Osteoblast (primary cell): ENCODE data around the gene ZDHHC7. TPM values are rescaled to one million over a fixed set of nuclear protein-coding genes. Genes with fewer than 3 reads are reported as not detected.
A peak's percentile ranks its signal among the peaks of the same experiment; 100 is the strongest.

ENCODE experiments used
- DNase-seq: peaks from one replicate; pipeline ENCODE4 v3.0.0; 2011; ENCODE audit warnings: low spot score, mixed read lengths; ENCODE audit not compliant: insufficient read length; ENCODE audit errors: missing footprints
- H2AFZ ChIP-seq: 2 replicates; pipeline ENCODE4 v1.6.0; 2011; ENCODE audit warnings: mild to moderate bottlenecking, low read length
- H3K27ac ChIP-seq: 2 replicates; pipeline ENCODE4 v1.5.1; 2011; ENCODE audit warnings: mild to moderate bottlenecking, low read depth, low read length, moderate library complexity
- H3K27me3 ChIP-seq: 2 replicates; pipeline ENCODE4 v1.6.0; 2012; ENCODE audit warnings: mild to moderate bottlenecking, control low read depth, inconsistent platforms, low read length, moderate library complexity; ENCODE audit not compliant: insufficient read depth
- H3K36me3 ChIP-seq: 2 replicates; pipeline ENCODE4 v1.5.1; 2011; ENCODE audit warnings: mild to moderate bottlenecking, low read length, control low read depth, moderate library complexity; ENCODE audit not compliant: insufficient read depth
- H3K4me1 ChIP-seq: 2 replicates; pipeline ENCODE4 v1.5.1; 2011; ENCODE audit warnings: mild to moderate bottlenecking, low read length, control low read depth, moderate library complexity; ENCODE audit not compliant: insufficient read depth
- H3K4me2 ChIP-seq: 2 replicates; pipeline ENCODE4 v1.6.0; 2011; ENCODE audit warnings: mild to moderate bottlenecking, low read length; ENCODE audit not compliant: insufficient read depth
- H3K4me3 ChIP-seq: fragments of 200-600 bp; sonication (generic); 3 replicates; pipeline ENCODE4 v1.5.1; 2012; ENCODE audit warnings: mild to moderate bottlenecking, low read length, inconsistent platforms; ENCODE audit not compliant: insufficient read depth
- H3K79me2 ChIP-seq: 2 replicates; pipeline ENCODE4 v1.6.0; 2012; ENCODE audit warnings: mild to moderate bottlenecking, low read length, control low read depth, inconsistent platforms; ENCODE audit not compliant: insufficient read depth
- H3K9me3 ChIP-seq: 2 replicates; pipeline ENCODE4 v1.5.1; 2011; ENCODE audit warnings: low read depth, low read length, control low read depth
- H4K20me1 ChIP-seq: 2 replicates; pipeline ENCODE4 v1.6.0; 2012; ENCODE audit warnings: mild to moderate bottlenecking, low read length, control low read depth; ENCODE audit not compliant: insufficient read depth
- total RNA-seq: library from RNA; depleted of rRNA; stranded (reverse); fragments of >200 nt; gene quantifications from 2 replicates; pipeline ENCODE4 v1.2.3, GENCODE V29; 2012
- TF ChIP-seq, protein P1 (sequence below): IDR thresholded peaks from 2 replicates; pipeline ENCODE4 v1.5.1; 2011; ENCODE audit warnings: mild to moderate bottlenecking, low read depth, low read length, moderate library complexity; ENCODE audit errors: extremely low read depth

ZDHHC7 gene
- total RNA-seq, 1 donor: 134 TPM

- Histone ChIP-seq H2AFZ (no peak overlapping the region), H3K36me3 (peaks cover 12% of the 10 kb centered on the region), H3K9me3 (no peaks in the 10 kb centered on the region), H4K20me1 (peaks cover 3% of the 10 kb centered on the region), H3K27ac (peak overlapping the region; percentile 83), H3K4me1 (peaks cover 76% of the 10 kb centered on the region), H3K4me3 (peak overlapping the region; percentile 19), H3K4me2 (peak overlapping the region; percentile 75), H3K27me3 (no peaks in the 10 kb centered on the region), H3K79me2 (peaks cover 92% of the 10 kb centered on the region)
- DNase-seq: no peak
- TF ChIP-seq, protein P1, sequence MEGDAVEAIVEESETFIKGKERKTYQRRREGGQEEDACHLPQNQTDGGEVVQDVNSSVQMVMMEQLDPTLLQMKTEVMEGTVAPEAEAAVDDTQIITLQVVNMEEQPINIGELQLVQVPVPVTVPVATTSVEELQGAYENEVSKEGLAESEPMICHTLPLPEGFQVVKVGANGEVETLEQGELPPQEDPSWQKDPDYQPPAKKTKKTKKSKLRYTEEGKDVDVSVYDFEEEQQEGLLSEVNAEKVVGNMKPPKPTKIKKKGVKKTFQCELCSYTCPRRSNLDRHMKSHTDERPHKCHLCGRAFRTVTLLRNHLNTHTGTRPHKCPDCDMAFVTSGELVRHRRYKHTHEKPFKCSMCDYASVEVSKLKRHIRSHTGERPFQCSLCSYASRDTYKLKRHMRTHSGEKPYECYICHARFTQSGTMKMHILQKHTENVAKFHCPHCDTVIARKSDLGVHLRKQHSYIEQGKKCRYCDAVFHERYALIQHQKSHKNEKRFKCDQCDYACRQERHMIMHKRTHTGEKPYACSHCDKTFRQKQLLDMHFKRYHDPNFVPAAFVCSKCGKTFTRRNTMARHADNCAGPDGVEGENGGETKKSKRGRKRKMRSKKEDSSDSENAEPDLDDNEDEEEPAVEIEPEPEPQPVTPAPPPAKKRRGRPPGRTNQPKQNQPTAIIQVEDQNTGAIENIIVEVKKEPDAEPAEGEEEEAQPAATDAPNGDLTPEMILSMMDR: no peak
Measured at GRCh38 chr16:85005285-85006069, 5.9 kb downstream of the ZDHHC7 start.

DNA sequence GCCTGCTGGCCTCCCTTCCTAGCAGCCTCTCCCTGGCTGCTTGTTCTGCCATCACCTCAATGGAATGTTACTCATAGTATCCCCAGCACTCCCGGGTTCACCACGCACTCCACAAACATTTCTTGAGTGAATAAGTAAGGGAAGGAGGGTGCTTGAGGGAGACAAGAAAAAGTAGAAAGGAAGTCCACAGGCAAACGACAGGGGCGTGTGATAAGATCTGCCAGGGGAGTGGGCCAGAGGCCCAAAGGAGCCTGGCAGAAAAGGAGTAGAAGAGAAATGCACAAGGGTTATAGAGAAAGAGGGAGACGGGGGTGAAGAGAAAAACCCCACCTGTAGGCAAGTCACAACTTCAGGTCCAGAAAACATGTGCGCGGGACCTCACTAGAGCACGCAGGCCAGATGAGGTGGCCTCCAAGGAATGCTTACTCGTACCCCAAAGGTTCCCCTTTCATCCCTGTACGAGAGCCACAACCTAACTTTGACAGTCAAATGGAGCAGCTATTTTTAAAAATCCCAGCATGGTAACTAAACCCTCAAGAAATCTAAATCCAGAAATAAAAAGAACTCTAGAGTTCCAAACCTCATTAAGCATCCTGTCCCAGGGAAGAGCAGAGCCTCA is 6.6 kb downstream of the ZDHHC7 start:
- peaks cover 75% of the 10 kb centered on the region for H3K4me1 ChIP-seq

GRCh38 chr16:85003725-85004586 is 7.4 kb downstream of the ZDHHC7 start:
- Histone ChIP-seq H3K79me2 (peaks cover 92% of the 10 kb centered on the region), H3K4me3 (peak overlapping the region; percentile 20), H3K27ac (peak overlapping the region; percentile 83), H2AFZ (no peak overlapping the region), H3K4me2 (peak overlapping the region; percentile 75), H3K27me3 (no peaks in the 10 kb centered on the region), H3K9me3 (no peaks in the 10 kb centered on the region), H3K4me1 (peaks cover 75% of the 10 kb centered on the region), H3K36me3 (peaks cover 17% of the 10 kb centered on the region), H4K20me1 (peaks cover 3% of the 10 kb centered on the region)
- TF ChIP-seq, protein P1: no peak
- DNase-seq: no peak

More for the DNA sequence above, 6.6 kb downstream of the ZDHHC7 start:
- Histone ChIP-seq H2AFZ (no peak overlapping the region), H3K27me3 (no peaks in the 10 kb centered on the region), H3K9me3 (no peaks in the 10 kb centered on the region), H3K4me3 (peak overlapping the region; percentile 40), H3K4me2 (peak overlapping the region; percentile 75), H3K36me3 (peaks cover 13% of the 10 kb centered on the region), H3K27ac (peak overlapping the region; percentile 83), H3K79me2 (peaks cover 92% of the 10 kb centered on the region), H4K20me1 (peaks cover 3% of the 10 kb centered on the region)
- peak; percentile 96 for DNase-seq
- TF ChIP-seq, protein P1: no peak
